Skeletal muscle cell (primary cell): ENCODE results near the gene AHCY.

Source experiments
- DNase-seq: peaks from one replicate; pipeline ENCODE4 v3.0.0-alpha.2; 2010; ENCODE audit warnings: low read depth
- H3K4me3 ChIP-seq: 2 replicates; pipeline ENCODE4 v1.5.1; 2011; ENCODE audit warnings: low read depth, mild to moderate bottlenecking, control low read depth, low read length, moderate library complexity

Gene AHCY

DNA sequence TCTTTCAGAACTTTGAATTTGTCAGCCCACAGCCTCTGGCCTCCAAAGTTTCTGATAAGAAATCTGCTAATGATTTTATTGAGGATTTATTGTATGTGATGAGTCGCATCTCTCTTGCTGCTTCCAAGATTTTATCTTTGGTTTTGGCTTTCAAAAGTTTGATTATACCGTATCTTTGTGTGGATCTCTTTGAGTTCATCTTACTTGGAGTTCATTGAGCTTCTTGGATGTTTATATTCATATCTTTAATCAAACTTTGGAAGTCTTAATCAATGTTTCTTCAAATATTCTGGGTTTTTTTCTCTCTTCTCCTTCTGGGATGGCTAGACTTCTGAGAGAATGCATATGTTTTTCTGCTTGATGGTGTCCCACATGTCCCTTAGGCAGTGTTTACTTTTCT lies 65.2 kb downstream of the AHCY start:
- no peak for DNase-seq
- H3K4me3 ChIP-seq: no peak overlapping the region

DNA sequence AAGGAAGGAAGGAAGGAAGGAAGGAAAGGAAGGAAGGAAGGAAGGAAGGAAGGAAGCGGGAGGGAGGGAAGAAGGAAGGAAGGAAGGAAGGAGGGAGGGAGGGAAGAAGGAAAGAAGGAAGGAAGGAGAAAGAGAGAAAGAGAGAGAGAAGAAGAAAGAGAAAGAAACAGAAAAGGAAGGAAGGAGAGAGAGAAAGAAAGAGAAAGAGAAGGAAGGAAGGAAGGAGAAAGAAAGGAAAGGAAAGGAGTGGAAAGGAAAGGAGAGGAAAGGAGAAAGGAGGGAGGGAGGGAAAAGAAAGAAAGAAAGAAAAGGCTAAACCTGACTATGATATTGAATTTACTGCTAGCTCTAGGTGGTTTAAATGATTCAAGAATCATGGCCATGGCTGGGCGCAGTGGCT lies 67.3 kb downstream of the AHCY start:
- no peak overlapping the region for H3K4me3 ChIP-seq
- no peak for DNase-seq

DNA sequence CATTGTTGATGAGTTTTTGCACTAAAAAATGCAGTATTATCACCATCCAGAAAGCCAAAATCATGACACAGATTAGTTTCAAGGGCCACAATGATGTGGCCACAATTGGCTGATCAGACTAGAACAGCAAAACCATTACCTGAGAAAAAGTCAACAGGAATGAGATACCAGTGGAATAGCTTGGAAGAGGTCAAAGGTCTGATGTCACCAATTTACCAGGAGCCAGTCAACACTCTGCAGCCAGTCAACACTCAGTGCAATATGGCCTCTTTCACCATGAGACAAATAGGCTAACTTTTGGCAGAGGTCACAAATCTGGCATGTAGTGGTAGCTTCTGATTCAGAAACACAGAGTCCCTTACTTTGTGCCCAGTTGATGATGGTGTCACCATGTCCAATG lies 69.5 kb downstream of the AHCY start:
- DNase-seq: no peak
- no peak overlapping the region for H3K4me3 ChIP-seq

DNA sequence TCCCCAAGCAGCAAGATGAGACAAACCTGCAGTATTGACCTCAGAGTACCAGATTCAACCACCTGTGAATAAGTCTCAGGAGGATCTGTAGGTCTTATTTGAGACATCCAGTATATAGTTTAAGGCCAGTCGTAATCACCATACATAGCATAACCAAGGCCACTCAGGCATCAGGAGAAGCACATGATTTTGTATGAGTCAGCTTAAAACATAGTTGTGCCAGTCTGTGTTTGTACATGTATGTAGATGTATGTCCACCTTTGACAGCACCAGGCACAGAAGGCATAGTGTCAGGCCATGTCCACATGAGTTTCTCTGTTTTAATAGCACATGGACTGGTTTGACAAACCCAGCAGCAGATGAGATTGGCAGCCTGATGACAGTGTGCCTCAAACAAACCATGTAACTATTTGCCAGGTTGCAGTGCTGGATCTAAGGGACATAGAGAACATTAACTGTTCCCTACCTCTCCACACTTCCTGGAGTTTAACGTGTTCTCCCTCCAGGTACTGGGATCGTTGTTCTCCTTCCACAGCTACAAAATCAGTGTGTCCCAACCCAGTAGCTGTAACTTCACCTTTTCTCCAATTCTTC lies 70.6 kb downstream of the AHCY start:
- no peak overlapping the region for H3K4me3 ChIP-seq
- no peak for DNase-seq

DNA sequence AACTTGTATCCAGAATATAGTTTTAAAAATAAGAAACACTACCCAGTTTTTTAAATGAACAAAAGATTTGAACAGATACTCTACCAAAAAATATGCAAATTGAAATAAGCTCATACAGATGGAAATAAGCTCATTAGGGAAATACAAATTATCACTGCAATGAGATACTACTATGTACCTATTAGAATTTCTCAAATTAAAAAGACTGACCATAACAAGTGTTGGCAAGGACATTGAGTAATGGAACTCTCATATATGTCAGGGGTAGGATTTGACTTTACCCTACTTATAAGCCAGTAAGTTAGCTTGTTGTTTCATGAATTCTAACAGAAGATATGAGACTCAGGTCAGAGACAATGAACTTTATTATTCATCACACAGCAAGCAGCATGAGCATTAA lies 71.5 kb downstream of the AHCY start:
- H3K4me3 ChIP-seq: no peak overlapping the region
- DNase-seq: no peak
